ENCODE results near the gene PARD3. TPM values are rescaled to one million over a fixed set of nuclear protein-coding genes. Genes with fewer than 3 reads are reported as not detected.

Gene PARD3
- total and polyA plus RNA-seq, 5 donors, result 10.5 to 40.3 (median 27.8) TPM

DNA sequence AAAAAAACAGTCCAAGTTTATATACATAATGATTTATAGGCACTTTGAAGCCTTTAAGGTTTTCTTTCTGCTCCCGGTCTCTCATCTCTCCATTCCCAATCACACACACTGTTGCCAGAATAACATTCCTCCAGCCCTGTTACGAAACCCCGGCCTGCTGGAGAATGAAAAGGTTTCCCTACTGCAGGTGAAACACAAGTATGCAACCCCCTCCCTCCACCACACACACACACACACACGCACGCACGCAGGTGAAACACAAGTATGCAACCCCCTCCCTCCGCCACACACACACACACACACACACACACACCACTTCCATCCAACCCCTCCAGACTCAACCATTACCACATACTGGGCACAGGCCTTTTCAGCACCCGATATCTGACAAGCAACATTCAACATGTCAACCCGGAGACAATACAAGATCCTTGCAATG lies 87.5 kb downstream of the PARD3 start:
- Histone ChIP-seq H3K9me3 (ENCODE audit: control insufficient read depth, low read length) (no peaks in the 10 kb centered on the region), H3K4me1 (ENCODE audit: control insufficient read depth, insufficient read depth, low read length) (peaks cover 6% of the 10 kb centered on the region), H3K4me3 (ENCODE audit: low read length) (no peak overlapping the region), H3K27ac (ENCODE audit: low read length) (no peak overlapping the region), H3K27me3 (ENCODE audit: control insufficient read depth, insufficient read depth) (no peaks in the 10 kb centered on the region)
- ATAC-seq (peak; percentile 31 to 34), DNase-seq (no peak)
- 72% methylated on average over 9 of the region's 9 CpGs for WGBS
- intact Hi-C loops (cut with DNase I), result loop anchor here in 3 of 4 donors (10.0 kb wide), 1 partner anchor 87 kb away; the partner anchor contains the start of gene PARD3 (in 3 of the 3)

DNA sequence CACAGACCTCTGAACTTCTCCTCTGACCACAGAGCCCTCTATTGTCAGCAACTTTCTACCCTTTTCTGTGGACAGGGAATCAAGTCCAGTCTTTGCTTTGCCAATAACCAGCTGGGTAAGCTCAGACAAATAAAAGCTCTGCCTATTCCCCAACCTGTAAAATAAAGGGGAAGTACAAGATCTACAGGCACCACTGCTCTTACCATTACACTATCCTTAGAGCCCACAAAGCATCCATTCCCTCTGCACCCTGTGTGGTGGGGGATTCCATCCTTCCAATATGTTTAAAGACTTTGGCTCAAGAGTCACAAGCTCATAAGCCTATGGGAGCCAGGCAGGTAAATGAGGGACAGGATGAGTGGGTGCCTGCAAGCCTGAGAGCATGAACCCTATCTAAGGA lies 88.2 kb downstream of the PARD3 start:
- intact Hi-C loops (cut with DNase I), result loop anchor here in 3 of 4 donors (10.0 kb wide), 1 partner anchor 88 kb away; the partner anchor contains the start of gene PARD3 (in 3 of the 3)
- no peak for DNase-seq

DNA sequence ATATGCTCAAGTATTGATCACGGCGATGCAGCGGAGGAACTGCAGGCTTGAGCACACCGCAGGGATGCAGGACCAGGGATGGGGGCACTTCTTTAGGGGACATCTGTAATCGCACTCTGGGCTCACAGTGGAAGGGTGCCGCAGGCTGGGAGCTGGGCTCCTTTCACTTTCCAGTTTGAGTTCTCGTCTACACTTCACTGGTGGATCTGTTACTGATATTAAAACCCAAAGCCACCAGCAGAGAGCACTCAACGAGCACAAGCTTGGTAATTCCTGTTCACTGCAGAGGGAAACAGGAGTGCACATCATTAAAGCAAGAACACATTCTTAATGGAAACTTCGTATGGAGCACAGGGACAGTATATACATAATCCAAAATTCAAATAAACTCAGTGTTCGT lies 91.3 kb downstream of the PARD3 start:
- Histone ChIP-seq H3K27me3 (ENCODE audit: control insufficient read depth, insufficient read depth) (no peaks in the 10 kb centered on the region), H3K4me3 (ENCODE audit: low read length) (no peak overlapping the region), H3K4me1 (ENCODE audit: control insufficient read depth, insufficient read depth, low read length) (peaks cover 5% of the 10 kb centered on the region), H3K27ac (ENCODE audit: low read length) (no peak overlapping the region), H3K9me3 (ENCODE audit: control insufficient read depth, low read length) (no peaks in the 10 kb centered on the region)
- WGBS, result 56% methylated on average over 10 of the region's 10 CpGs
- intact Hi-C loops (cut with DNase I), result loop anchor here in 3 of 4 donors (10.0 kb wide), 1 partner anchor 91 kb away; the partner anchor contains the start of gene PARD3 (in 3 of the 3)
- DNase-seq (peak in 1 of 3 donors; percentile 58), ATAC-seq (peak; percentile 82)

More for the DNA sequence above, 88.2 kb downstream of the PARD3 start:
- no peak overlapping the region for H3K27ac ChIP-seq (ENCODE audit: low read length)
- H3K27me3 ChIP-seq (ENCODE audit: control insufficient read depth, insufficient read depth), result no peaks in the 10 kb centered on the region
- H3K9me3 ChIP-seq (ENCODE audit: control insufficient read depth, low read length), result no peaks in the 10 kb centered on the region
- H3K4me3 ChIP-seq (ENCODE audit: low read length), result no peak overlapping the region
- no peak for ATAC-seq
- H3K4me1 ChIP-seq (ENCODE audit: control insufficient read depth, insufficient read depth, low read length), result peaks cover 6% of the 10 kb centered on the region

DNA sequence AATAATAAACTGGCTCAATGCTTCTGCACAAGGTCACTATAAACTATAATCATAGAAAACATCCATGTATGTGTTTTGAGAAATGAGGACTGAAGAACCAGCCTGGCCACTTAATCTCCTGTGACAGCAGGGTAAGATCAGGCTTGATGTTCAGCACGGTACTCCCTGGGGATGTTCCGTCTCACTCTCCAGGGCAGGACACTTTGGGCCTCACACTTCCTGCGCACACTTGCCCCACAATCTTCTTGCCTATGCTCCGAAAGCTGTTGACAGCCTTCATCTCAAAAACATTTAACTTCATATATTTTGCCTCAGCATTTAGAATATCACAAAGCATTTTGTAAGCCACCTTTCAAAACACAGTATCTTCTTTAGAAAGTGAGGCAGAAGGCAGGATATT lies 92.7 kb downstream of the PARD3 start:
- ATAC-seq (no peak), DNase-seq (no peak)
- Histone ChIP-seq H3K27ac (ENCODE audit: low read length) (no peak overlapping the region), H3K9me3 (ENCODE audit: control insufficient read depth, low read length) (no peaks in the 10 kb centered on the region), H3K27me3 (ENCODE audit: control insufficient read depth, insufficient read depth) (no peaks in the 10 kb centered on the region), H3K4me3 (ENCODE audit: low read length) (no peak overlapping the region), H3K4me1 (ENCODE audit: control insufficient read depth, insufficient read depth, low read length) (peaks cover 3% of the 10 kb centered on the region)
- WGBS, result 77% methylated on average over 4 of the region's 4 CpGs
- intact Hi-C loops (cut with DNase I), result loop anchor here in 3 of 4 donors (10.0 kb wide), 1 partner anchor 92 kb away; the partner anchor contains the start of gene PARD3 (in 3 of the 3)

DNA sequence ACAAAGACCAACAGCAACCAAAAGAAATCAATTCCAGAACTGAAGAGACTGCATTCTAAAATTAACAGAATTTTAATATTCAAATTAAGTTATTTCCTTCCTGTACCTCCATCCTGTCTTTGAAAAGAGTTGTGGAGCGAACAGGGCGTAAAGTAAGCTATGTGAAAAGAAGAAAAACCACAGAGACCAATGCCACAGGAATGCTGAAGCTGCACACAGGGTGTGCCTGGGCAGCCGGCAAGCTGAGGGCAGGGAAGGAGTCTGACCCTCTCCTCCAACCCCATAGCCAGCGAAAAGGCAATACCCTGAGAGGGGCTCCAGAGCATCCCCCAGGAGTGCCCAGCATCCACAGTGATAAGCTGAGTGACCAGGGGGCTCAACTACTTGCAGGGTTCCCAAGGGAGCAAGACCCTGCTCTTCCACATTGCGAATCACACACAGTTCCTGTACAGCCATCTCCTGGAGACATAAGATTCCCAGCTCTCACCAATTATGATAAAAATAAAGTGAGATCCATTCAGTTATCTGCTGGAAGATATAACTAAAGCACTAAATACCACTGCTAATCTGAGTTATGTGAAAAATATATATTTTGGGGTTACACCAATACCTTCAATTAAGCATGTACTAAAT lies 93.8 kb downstream of the PARD3 start:
- DNase-seq (no peak), ATAC-seq (no peak)
- Histone ChIP-seq H3K27ac (ENCODE audit: low read length) (no peak overlapping the region), H3K4me1 (ENCODE audit: control insufficient read depth, insufficient read depth, low read length) (no peaks in the 10 kb centered on the region), H3K4me3 (ENCODE audit: low read length) (no peak overlapping the region), H3K9me3 (ENCODE audit: control insufficient read depth, low read length) (no peaks in the 10 kb centered on the region), H3K27me3 (ENCODE audit: control insufficient read depth, insufficient read depth) (no peaks in the 10 kb centered on the region)
- WGBS, result 75% methylated on average over 5 of the region's 5 CpGs
- intact Hi-C loops (cut with DNase I), result loop anchor here in 3 of 4 donors (10.0 kb wide), 1 partner anchor 93 kb away; the partner anchor contains the start of gene PARD3 (in 3 of the 3)

DNA sequence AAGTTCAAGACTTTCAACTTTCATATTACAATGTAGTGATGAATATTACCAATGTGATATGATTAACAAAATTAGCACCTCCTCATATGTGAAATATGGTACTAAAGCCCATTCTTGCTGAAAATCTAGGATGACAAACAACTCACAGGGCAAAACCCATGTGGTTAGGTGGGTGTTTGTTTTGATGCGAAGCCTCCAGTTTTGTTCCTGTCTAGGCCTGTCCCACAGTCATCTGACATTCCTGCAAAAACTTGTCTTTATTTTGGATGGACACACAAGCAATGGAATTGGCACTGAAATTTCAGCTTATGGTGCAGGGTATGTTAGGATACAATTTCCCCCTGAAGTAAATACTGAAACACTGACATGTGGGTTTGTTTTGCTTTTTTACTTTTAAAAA lies 95.3 kb downstream of the PARD3 start:
- Histone ChIP-seq H3K9me3 (ENCODE audit: control insufficient read depth, low read length) (no peaks in the 10 kb centered on the region), H3K27me3 (ENCODE audit: control insufficient read depth, insufficient read depth) (no peaks in the 10 kb centered on the region), H3K4me1 (ENCODE audit: control insufficient read depth, insufficient read depth, low read length) (no peaks in the 10 kb centered on the region), H3K4me3 (ENCODE audit: low read length) (no peak overlapping the region), H3K27ac (ENCODE audit: low read length) (no peak overlapping the region)
- DNase-seq (no peak), ATAC-seq (no peak)
- intact Hi-C loops (cut with DNase I), result loop anchor here in 3 of 4 donors (10.0 kb wide), 1 partner anchor 95 kb away; the partner anchor contains the start of gene PARD3 (in 3 of the 3)
- WGBS, result 58% methylated on average over 1 of the region's 1 CpG

DNA sequence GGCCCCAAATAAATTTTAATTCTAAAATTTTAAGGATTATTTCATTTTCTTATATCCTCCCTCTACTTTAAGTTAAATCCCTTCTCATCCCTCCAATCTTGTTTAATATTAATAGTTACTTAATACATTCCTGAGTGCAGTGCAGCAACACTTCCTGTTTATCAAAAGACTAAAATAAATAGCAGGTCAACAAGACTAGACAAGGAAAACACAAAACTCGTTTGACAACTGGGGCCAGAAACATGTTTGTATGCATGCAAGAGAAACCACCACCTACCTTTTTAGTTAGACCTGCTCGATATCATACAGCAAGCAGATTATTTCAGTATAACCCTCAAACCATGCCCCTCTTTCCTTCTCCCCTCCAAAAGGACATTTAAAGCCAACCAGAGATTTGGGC lies 95.8 kb downstream of the PARD3 start:
- Histone ChIP-seq H3K27me3 (ENCODE audit: control insufficient read depth, insufficient read depth) (no peaks in the 10 kb centered on the region), H3K9me3 (ENCODE audit: control insufficient read depth, low read length) (no peaks in the 10 kb centered on the region), H3K4me3 (ENCODE audit: low read length) (no peak overlapping the region), H3K27ac (ENCODE audit: low read length) (no peak overlapping the region), H3K4me1 (ENCODE audit: control insufficient read depth, insufficient read depth, low read length) (no peaks in the 10 kb centered on the region)
- 59% methylated on average over 2 of the region's 2 CpGs for WGBS
- intact Hi-C loops (cut with DNase I), result no loop called here
- DNase-seq, result no peak
- no peak for ATAC-seq

DNA sequence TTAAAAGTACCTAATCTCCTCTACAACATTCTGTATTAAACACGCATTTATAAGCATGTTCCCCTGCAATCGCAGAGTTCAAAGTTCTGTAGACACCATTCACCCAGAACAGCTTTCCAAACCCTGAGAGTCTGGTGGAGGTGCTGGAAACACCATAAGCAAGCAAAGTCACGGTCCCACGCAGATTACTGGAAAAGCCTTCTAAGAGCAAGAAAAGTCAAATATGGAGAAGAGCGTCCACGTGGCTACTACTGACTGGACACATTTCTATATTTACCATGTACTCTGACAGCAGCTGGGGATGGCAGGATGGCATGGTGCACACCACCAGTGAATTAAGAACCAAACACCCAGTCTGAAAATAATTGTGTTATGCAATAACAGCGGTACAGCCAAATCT lies 97.7 kb downstream of the PARD3 start:
- Histone ChIP-seq H3K4me1 (ENCODE audit: control insufficient read depth, insufficient read depth, low read length) (no peaks in the 10 kb centered on the region), H3K27ac (ENCODE audit: low read length) (no peak overlapping the region), H3K4me3 (ENCODE audit: low read length) (no peak overlapping the region), H3K27me3 (ENCODE audit: control insufficient read depth, insufficient read depth) (no peaks in the 10 kb centered on the region), H3K9me3 (ENCODE audit: control insufficient read depth, low read length) (no peaks in the 10 kb centered on the region)
- intact Hi-C loops (cut with DNase I), result no loop called here
- DNase-seq (no peak), ATAC-seq (peak in 1 of 2 donors; percentile 44)
- 86% methylated on average over 7 of the region's 7 CpGs for WGBS

DNA sequence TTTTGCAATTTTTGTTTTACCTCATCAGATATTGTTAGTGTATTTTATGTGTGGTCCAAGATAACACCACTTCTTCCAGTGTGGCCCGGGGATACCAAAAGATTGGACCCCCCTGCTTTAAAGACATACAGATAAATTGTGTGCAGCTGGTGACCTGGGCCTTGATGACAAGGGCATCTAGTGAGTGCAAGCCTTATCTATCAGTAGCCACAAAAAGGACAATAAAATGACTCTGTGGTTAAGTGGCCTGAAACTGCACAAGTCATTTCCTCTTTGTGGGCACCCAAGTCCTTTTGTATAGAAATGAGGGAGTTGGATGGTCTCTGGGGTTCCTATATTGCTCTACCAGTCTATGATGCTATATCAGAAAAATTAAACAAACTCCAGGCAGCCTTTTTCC lies 98.1 kb downstream of the PARD3 start:
- Histone ChIP-seq H3K4me1 (ENCODE audit: control insufficient read depth, insufficient read depth, low read length) (peaks cover 4% of the 10 kb centered on the region), H3K27ac (ENCODE audit: low read length) (no peak overlapping the region), H3K27me3 (ENCODE audit: control insufficient read depth, insufficient read depth) (no peaks in the 10 kb centered on the region), H3K9me3 (ENCODE audit: control insufficient read depth, low read length) (no peaks in the 10 kb centered on the region), H3K4me3 (ENCODE audit: low read length) (no peak overlapping the region)
- no peak for DNase-seq
- no peak for ATAC-seq
- intact Hi-C loops (cut with DNase I), result no loop called here
- WGBS, result 6% methylated on average over 1 of the region's 1 CpG

DNA sequence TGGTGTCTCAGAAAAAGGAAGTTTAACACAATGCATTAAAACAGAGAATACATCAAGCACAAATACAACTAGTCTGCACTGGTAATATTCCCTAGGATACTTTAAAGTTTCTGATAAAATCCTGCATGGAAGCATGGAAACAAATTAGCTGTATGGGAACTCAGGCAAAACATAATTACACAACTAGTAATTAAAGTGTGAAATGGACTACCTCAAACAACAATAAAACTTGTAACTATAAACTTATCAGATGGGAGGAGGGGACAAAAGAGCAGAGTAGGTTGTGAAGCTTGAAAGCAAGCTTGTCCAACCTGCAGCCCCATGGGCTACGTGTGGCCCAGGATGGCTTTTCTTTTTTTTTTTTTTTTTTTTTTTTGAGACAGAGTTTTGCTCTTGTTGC lies 98.9 kb downstream of the PARD3 start:
- 71% methylated on average over 1 of the region's 1 CpG for WGBS
- Histone ChIP-seq H3K4me3 (ENCODE audit: low read length) (no peak overlapping the region), H3K9me3 (ENCODE audit: control insufficient read depth, low read length) (no peaks in the 10 kb centered on the region), H3K27ac (ENCODE audit: low read length) (no peak overlapping the region), H3K4me1 (ENCODE audit: control insufficient read depth, insufficient read depth, low read length) (peaks cover 9% of the 10 kb centered on the region), H3K27me3 (ENCODE audit: control insufficient read depth, insufficient read depth) (no peaks in the 10 kb centered on the region)
- no peak for DNase-seq
- intact Hi-C loops (cut with DNase I), result no loop called here
- ATAC-seq, result no peak

DNA sequence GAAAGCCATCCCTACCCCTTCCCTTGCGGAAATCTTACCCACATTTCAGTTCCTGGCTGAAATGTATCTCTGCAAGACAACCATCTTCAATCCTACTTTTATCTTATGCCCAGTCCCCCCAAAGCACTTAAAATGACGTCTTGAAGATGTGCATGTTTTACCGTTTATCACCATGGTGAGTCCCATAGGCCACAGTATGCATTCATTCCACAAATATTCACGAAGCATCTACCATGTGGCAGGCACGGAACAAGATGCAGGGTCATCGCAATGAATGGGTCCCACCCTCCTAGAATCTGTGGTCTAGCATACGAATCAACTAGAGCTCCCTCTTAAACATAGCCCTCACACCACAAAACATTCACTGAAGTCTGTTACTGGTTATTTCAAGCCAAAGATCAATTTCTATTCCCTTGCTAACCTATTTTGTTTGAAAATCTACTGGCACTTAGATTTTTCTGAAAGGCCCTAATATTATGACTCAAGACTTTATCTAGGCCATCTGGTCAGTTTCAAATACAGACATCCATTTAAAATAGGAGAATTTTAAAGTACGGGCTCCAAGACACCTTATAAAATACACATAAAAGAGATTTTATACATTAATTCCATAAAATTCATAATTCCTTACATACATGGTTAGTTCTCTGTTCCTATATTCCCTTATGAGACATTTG lies 99.4 kb downstream of the PARD3 start:
- H3K27ac ChIP-seq (ENCODE audit: low read length), result no peak overlapping the region
- no peaks in the 10 kb centered on the region for H3K9me3 ChIP-seq (ENCODE audit: control insufficient read depth, low read length)
- WGBS, result 94% methylated on average over 8 of the region's 8 CpGs
- no peaks in the 10 kb centered on the region for H3K27me3 ChIP-seq (ENCODE audit: control insufficient read depth, insufficient read depth)
- H3K4me1 ChIP-seq (ENCODE audit: control insufficient read depth, insufficient read depth, low read length), result peaks cover 13% of the 10 kb centered on the region
- ATAC-seq (no peak), DNase-seq (no peak)
- intact Hi-C loops (cut with DNase I), result no loop called here
- H3K4me3 ChIP-seq (ENCODE audit: low read length), result no peak overlapping the region
